ENCODE data around the gene PCDHGB2.
A peak's percentile ranks its signal among the peaks of the same experiment; 100 is the strongest.
"Not testable (repeated sequence)": the region's sequence is repeated elsewhere in the genome, so short reads cannot be mapped to it uniquely, and the experiment has no call there.

Gene PCDHGB2

GRCh38 chr5:141384471-141385267 is 24.9 kb downstream of the PCDHGB2 start:
- no peak for DNase-seq (ENCODE audit: low read depth, low spot score)

DNA sequence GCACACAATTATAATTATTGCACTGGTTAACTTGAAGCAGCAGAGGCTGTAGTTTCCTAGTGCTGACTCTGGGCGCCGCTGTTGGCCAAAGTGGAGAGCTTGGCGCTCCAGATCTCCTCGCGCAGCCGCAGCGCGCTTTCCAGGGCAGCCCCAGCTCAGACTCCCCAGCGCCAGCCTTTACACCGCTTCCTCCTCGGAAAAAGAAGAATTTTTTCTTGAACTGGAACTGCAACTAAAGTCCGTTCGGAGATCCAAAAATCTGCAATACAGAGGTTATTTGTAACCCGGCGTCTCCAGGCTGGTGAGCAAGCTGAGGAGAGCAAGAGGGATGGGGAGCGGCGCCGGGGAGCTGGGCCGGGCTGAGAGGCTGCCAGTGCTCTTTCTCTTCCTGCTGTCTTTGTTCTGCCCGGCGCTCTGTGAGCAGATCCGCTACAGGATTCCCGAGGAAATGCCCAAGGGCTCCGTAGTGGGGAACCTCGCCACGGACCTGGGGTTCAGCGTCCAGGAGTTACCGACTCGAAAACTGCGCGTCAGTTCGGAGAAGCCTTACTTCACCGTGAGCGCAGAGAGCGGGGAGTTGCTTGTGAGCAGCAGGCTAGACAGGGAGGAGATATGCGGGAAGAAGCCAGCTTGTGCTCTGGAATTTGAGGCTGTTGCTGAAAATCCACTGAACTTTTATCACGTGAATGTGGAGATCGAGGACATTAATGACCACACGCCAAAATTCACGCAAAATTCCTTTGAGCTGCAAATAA is 27.9 kb downstream of the PCDHGB2 start, which contains the start of gene PCDHGB4:
PCDHGB4 (plus strand) TSS at position 142 of the 755 bp plus-strand sequence; CDS start at position 329, 187 bp downstream.
- DNase-seq (ENCODE audit: low read depth, low spot score): peak; percentile 77

DNA sequence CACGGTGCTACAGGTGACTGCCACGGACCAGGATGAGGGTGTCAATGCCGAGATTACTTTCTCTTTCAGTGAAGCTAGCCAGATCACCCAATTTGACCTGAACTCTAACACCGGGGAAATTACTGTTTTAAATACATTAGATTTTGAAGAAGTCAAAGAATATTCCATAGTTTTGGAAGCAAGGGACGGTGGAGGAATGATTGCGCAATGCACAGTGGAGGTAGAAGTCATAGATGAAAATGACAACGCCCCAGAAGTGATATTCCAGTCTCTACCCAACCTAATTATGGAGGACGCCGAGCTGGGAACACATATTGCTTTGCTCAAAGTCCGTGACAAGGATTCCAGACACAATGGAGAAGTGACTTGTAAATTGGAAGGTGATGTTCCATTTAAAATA is 28.9 kb downstream of the PCDHGB2 start:
- DNase-seq (ENCODE audit: low read depth, low spot score): no peak

- no peak for DNase-seq (ENCODE audit: low read depth, low spot score)
These were observed 29.6 kb downstream of the PCDHGB2 start for GRCh38 chr5:141389153-141390042.

DNA sequence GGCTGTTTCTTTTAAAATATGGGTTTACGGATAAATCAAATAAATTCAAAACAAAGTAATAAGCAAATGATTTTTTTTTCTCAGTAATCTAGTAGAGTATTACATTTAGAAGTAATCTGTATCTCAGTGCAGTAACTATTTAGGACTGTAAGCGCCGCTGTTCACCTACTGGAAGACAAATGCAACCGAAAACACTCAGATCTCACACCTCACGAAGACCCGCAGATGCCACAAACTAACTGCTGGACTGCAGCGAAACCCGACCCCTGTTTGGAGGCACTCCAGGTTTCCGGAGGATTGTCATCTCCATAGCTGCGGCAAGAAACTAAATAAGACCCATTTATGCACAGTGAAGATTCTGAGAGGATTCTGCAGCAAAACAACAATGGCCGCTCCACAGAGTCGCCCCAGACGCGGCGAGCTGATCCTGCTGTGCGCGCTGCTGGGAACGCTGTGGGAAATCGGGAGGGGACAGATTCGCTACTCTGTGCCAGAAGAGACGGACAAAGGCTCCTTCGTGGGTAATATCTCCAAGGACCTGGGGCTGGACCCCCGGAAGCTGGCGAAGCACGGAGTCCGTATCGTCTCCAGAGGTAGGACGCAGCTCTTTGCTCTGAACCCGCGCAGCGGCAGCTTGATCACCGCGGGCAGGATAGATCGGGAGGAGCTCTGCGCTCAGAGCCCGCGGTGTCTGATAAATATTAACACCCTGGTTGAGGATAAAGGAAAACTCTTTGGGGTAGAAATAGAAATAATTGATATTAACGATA is 32.8 kb downstream of the PCDHGB2 start, which contains the start of gene PCDHGA8:
PCDHGA8 (plus strand) TSS at position 205 of the 770 bp plus-strand sequence; CDS start at position 386, 181 bp downstream.
- no peak for DNase-seq (ENCODE audit: low read depth, low spot score)

- no peak for DNase-seq (ENCODE audit: low read depth, low spot score)
These were observed 33.5 kb downstream of the PCDHGB2 start for GRCh38 chr5:141393267-141393666.

DNA sequence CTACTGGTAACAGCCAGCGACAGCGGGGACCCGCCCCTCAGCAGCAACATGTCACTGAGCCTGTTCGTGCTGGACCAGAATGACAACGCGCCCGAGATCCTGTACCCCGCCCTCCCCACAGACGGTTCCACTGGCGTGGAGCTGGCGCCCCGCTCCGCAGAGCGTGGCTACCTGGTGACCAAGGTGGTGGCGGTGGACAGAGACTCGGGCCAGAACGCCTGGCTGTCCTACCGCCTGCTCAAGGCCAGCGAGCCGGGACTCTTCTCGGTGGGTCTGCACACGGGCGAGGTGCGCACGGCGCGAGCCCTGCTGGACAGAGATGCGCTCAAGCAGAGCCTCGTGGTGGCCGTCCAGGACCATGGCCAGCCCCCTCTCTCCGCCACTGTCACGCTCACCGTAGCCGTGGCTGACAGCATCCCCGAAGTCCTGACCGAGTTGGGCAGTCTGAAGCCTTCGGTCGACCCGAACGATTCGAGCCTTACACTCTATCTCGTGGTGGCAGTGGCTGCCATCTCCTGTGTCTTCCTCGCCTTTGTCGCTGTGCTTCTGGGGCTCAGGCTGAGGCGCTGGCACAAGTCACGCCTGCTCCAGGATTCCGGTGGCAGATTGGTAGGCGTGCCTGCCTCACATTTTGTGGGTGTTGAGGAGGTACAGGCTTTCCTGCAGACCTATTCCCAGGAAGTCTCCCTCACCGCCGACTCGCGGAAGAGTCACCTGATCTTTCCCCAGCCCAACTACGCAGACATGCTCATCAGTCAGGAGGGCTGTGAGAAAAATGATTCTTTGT is 34.8 kb downstream of the PCDHGB2 start:
- DNase-seq (ENCODE audit: low read depth, low spot score): not testable (repeated sequence)

DNA sequence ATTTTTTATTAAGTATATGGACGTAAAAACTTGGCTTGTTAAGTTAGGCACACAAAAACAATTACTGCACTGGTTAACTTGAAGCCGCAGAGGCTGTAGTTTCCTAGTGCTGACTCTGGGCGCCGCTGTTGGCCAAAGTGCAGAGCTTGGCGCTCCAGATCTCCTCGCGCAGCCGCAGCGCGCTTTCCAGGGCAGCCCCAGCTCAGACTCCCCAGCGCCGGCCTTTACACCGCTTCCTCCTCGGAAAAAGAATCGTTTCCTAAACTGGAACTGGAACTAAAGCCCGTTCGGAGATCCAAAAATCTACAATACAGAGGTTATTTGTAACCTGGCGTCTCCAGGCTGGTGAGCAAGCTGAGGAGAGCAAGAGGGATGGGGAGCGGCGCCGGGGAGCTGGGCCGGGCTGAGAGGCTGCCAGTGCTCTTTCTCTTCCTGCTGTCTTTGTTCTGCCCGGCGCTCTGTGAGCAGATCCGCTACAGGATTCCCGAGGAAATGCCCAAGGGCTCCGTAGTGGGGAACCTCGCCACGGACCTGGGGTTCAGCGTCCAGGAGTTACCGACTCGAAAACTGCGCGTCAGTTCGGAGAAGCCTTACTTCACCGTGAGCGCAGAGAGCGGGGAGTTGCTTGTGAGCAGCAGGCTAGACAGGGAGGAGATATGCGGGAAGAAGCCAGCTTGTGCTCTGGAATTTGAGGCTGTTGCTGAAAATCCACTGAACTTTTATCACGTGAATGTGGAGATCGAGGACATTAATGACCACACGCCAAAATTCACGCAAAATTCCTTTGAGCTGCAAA is 38.2 kb downstream of the PCDHGB2 start, which contains the start of gene PCDHGB5:
PCDHGB5 (plus strand) TSS at position 192 of the 796 bp plus-strand sequence; CDS start at position 373, 181 bp downstream.
- not testable (repeated sequence) for DNase-seq (ENCODE audit: low read depth, low spot score)

DNA sequence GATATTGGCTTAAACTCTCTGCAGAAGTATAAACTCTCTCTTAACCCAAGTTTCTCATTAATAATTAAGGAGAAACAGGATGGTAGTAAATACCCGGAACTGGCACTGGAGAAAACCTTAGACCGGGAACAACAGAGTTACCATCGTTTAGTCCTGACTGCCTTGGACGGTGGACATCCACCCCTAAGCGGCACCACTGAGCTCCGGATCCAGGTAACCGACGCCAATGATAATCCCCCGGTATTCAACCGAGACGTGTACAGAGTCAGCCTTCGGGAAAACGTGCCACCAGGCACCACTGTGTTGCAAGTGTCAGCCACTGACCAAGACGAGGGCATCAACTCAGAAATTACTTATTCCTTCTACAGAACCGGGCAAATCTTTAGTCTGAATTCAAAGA is 38.8 kb downstream of the PCDHGB2 start:
- no peak for DNase-seq (ENCODE audit: low read depth, low spot score)

GRCh38 chr5:141399555-141400258 is 39.9 kb downstream of the PCDHGB2 start:
- DNase-seq (ENCODE audit: low read depth, low spot score): no peak

DNA sequence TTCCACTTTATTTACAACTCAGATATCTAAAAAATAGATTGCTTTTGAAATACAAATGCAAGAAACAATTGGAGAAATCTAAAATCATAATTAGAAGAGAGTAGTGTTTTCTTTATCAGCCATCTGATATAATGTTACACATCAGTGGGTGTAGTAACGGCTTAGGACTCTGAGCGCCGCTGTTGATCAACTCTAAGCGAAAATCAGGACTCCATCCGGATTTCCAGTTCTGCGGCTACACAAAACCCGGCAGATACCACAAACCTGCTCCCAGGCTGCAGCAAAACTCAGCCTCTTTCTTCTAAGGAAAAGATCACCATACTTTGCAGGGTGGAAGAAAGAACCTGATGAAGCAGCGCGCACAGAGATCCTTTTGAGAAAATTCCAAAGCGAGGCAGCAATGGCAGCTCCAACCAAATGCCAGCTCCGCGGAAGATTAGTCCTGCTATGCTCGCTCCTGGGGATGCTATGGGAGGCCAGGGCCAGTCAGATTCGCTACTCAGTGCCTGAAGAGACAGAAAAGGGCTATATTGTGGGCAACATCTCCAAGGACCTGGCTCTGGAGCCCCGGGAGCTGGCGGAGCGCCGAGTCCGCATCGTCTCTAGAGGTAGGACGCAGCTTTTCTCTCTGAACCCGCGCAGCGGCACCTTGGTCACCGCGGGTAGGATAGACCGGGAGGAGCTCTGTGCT is 42.9 kb downstream of the PCDHGB2 start, which contains the start of gene PCDHGA9:
PCDHGA9 (plus strand) TSS at position 226 of the 691 bp plus-strand sequence; CDS start at position 401, 175 bp downstream.
- DNase-seq (ENCODE audit: low read depth, low spot score): no peak

GRCh38 chr5:141403387-141403786 is 43.6 kb downstream of the PCDHGB2 start:
- no peak for DNase-seq (ENCODE audit: low read depth, low spot score)

DNA sequence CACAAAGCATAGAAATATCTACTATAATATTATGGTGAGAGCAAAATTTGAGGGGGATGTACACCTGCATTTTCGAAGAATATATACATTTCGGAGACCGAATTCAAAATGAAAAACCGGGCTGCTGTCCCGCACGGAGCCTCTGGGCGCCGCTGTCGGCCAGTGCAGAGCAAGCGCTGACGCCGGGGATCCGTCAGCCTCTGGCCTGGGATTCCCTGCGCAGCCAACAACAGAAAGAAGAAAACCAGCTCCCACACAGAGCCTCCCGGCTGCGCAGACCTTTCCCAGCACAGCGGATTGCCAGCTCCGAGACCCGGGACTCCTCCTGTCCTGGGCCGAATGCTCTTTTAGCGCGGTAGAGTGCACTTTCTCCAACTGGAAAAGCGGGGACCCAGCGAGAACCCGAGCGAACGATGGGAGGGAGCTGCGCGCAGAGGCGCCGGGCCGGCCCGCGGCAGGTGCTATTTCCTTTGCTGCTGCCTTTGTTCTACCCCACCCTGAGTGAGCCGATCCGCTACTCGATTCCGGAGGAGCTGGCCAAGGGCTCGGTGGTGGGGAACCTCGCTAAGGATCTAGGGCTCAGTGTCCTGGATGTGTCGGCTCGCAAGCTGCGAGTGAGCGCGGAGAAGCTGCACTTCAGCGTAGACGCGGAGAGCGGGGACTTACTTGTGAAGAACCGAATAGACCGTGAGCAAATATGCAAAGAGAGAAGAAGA is 48.2 kb downstream of the PCDHGB2 start, which contains the start of gene PCDHGB6:
PCDHGB6 (plus strand) TSS at position 232 of the 716 bp plus-strand sequence; CDS start at position 414, 182 bp downstream.
- DNase-seq (ENCODE audit: low read depth, low spot score): peak; percentile 82

- no peak for DNase-seq (ENCODE audit: low read depth, low spot score)
These were observed 50.0 kb downstream of the PCDHGB2 start for GRCh38 chr5:141409598-141410306.

- DNase-seq (ENCODE audit: low read depth, low spot score): no peak
These were observed 51.8 kb downstream of the PCDHGB2 start for GRCh38 chr5:141411575-141411974.
